Right lobe of liver (tissue), 4 donors: ENCODE results near the gene TBL2.
"Not testable (repeated sequence)": the region's sequence is repeated elsewhere in the genome, so short reads cannot be mapped to it uniquely, and the experiment has no call there.

Experiments used
- CTCF ChIP-seq, 4 donors: fragments of 200-600 bp in 3 of 4; fragments of 450-650 bp in 1 of 4; IDR thresholded peaks; one replicate each; pipeline versions ENCODE4 v1.5.1 to v1.8.0; 2016 to 2022; ENCODE audit warnings: antibody characterized with exemption in 4 of 4, mild to moderate bottlenecking in 2 of 4
- POLR2A ChIP-seq: fragments of 450-650 bp; IDR thresholded peaks from one replicate; pipeline ENCODE4 v1.6.1; 2017; ENCODE audit warnings: antibody characterized with exemption, mild to moderate bottlenecking
- donor health status: DM: no; HTN: no; CAD: no.
- donor health status: DM: no; HTN: no; CAD: no.
- donor health status: DM: no; HTN: yes; CAD: no.

- TF ChIP-seq CTCF (IDR thresholded peaks at IDR 0.05); POLR2A: not testable (repeated sequence)
Measured at GRCh38 chr7:73535918-73536317, 42.5 kb downstream of the TBL2 start.
